Putamen (tissue), 1 donor: ENCODE measurements around the gene EVPLL.
"Not testable (repeated sequence)": the region's sequence is repeated elsewhere in the genome, so short reads cannot be mapped to it uniquely, and the experiment has no call there.

Experiments
- DNase-seq: peaks from one replicate; pipeline ENCODE4 v3.0.0-alpha.2; 2016; ENCODE audit warnings: low spot score

Gene EVPLL

DNA sequence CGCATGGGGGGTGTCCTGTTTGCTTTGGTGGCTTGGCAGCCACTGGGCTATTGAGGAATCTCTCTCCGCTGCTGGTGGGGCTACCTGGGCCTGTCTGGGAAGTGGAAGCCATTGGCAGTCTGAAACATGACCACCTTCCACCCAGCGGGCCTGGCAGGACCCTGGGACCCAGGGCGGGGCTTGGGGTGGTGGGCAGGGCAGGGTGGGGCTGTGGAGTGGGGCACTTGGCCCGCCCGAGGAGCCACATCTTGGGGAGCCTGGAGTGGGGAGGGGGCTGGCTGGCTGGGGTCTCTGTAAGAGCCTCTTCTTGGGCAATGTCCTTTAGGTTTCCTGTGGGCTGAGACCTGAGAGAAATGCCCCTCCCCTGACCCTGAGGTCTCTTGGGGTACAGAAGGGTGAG lies 48.0 kb downstream of the EVPLL start:
- not testable (repeated sequence) for DNase-seq

DNA sequence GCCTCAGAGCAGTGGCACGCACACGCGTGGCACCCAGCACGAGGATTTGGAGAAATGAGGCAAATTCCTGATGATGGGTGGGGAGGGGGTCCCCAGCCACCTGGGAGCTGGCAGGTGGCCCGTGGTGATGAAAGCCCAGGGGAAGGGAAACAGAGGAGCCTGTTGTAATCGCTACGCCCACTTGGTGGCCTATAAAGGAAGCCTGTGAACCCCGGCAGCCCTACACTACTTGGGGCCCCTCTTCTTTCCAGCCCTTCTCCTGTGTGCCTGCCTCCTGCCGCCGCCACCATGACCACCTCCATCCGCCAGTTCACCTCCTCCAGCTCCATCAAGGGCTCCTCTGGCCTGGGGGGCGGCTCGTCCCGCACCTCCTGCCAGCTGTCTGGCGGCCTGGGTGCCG lies 49.1 kb downstream of the EVPLL start:
- DNase-seq, result not testable (repeated sequence)

DNA sequence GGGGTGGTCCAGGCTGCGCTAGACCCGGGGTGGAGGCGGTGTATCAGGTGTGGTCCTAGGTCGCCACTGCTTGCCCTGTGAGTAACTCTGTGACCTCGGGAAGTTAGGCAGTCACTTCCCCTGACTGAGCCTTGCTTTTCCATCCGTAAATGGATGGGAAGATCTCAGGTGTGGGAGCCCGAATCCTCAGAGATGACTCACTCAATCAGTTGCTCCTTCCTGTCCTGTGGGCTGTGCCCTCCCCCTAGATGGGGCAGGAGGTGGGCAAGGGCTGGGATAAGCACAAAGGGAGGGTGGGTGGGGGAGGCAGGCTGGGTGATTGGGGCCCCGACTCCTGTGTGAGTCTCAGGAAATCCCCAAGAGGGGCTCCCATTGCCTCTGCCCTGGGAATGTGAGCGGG lies 54.6 kb downstream of the EVPLL start:
- not testable (repeated sequence) for DNase-seq
